Naive thymus-derived CD4-positive, alpha-beta T cell (primary cell): ENCODE results near the gene INPP5A. TPM values are rescaled to one million over a fixed set of nuclear protein-coding genes. Genes with fewer than 3 reads are reported as not detected.

Experiments used
- ATAC-seq: fragments of 150-1000 bp; cut with Tn5 transposase; 2 replicates; pipeline ENCODE4 v1.10.0; 2021; ENCODE audit warnings: mild to moderate bottlenecking, moderate library complexity
- CTCF ChIA-PET: fragments of 350-600 bp; sonication (Branson Sonifier 250); formaldehyde crosslinking; loops from one replicate; lab custom pipeline; 2021; ENCODE audit warnings: antibody characterized with exemption; lab: Charles Lee
- POLR2A ChIA-PET: fragments of 350-600 bp; sonication (Branson Sonifier 250); formaldehyde crosslinking; loops from one replicate; lab custom pipeline; 2021; ENCODE audit warnings: antibody characterized with exemption, inconsistent platforms; lab: Charles Lee
- DNase-seq, 9 donors: peaks; one replicate each; pipeline versions ENCODE4 v3.0.0 to v3.0.0-alpha.2; 2020 to 2022; ENCODE audit warnings: mixed read lengths in 1 of 9
- H3K27ac ChIP-seq: one replicate; pipeline ENCODE4 v1.7.0; 2013; ENCODE audit warnings: mild to moderate bottlenecking, low read depth, low read length, moderate library complexity
- H3K27me3 ChIP-seq, 2 donors: one replicate each; pipeline ENCODE4 v1.7.0; 2013; ENCODE audit warnings: low read length in 2 of 2, mild to moderate bottlenecking in 2 of 2, moderate library complexity in 2 of 2; ENCODE audit not compliant: control insufficient read depth in 2 of 2, insufficient read depth in 2 of 2
- H3K36me3 ChIP-seq, 3 experiments: 1 replicate in 2 of 3; 2 replicates in 1 of 3; pipeline ENCODE4 v1.7.0; 2013; ENCODE audit warnings: low read length in 3 of 3, mild to moderate bottlenecking in 3 of 3, moderate library complexity in 1 of 3; ENCODE audit not compliant: insufficient read depth in 3 of 3, control insufficient read depth in 2 of 3
- H3K4me1 ChIP-seq, 2 donors: one replicate each; pipeline ENCODE4 v1.7.0; 2013; ENCODE audit warnings: low read length in 2 of 2, mild to moderate bottlenecking in 2 of 2, moderate library complexity in 1 of 2; ENCODE audit not compliant: control insufficient read depth in 2 of 2, insufficient read depth in 2 of 2
- H3K4me3 ChIP-seq: 2 replicates; pipeline ENCODE4 v1.7.0; 2013; ENCODE audit warnings: mild to moderate bottlenecking, low read length
- H3K9me3 ChIP-seq, 3 experiments: 1 replicate in 2 of 3; 2 replicates in 1 of 3; pipeline ENCODE4 v1.7.0; 2013; ENCODE audit warnings: low read length in 3 of 3; ENCODE audit not compliant: control insufficient read depth in 2 of 3
- H3K27ac Mint-ChIP-seq, 9 donors: one replicate each; pipeline ENCODE4 v1.8.0; 2020 to 2022; ENCODE audit warnings: mixed read lengths in 9 of 9, mild to moderate bottlenecking in 8 of 9, moderate library complexity in 5 of 9, inconsistent platforms in 2 of 9
- H3K27me3 Mint-ChIP-seq, 5 donors: one replicate each; pipeline ENCODE4 v1.8.0; 2021 to 2022; ENCODE audit warnings: mixed read lengths in 5 of 5, mild to moderate bottlenecking in 1 of 5
- H3K36me3 Mint-ChIP-seq, 5 donors: one replicate each; pipeline ENCODE4 v1.8.0; 2020 to 2022; ENCODE audit warnings: mixed read lengths in 5 of 5, mild to moderate bottlenecking in 3 of 5, inconsistent platforms in 1 of 5
- H3K4me1 Mint-ChIP-seq, 7 donors: one replicate each; pipeline ENCODE4 v1.8.0; 2020 to 2022; ENCODE audit warnings: mixed read lengths in 7 of 7, mild to moderate bottlenecking in 3 of 7, inconsistent platforms in 1 of 7
- H3K4me3 Mint-ChIP-seq, 10 donors: one replicate each; pipeline ENCODE4 v1.8.0; 2020 to 2022; ENCODE audit warnings: mild to moderate bottlenecking in 10 of 10, mixed read lengths in 10 of 10, moderate library complexity in 6 of 10, inconsistent platforms in 2 of 10
- H3K9me3 Mint-ChIP-seq, 11 donors: one replicate each; pipeline ENCODE4 v1.8.0; 2020 to 2022; ENCODE audit warnings: mixed read lengths in 11 of 11, mild to moderate bottlenecking in 4 of 11, inconsistent platforms in 1 of 11, moderate library complexity in 1 of 11
- intact Hi-C, 2 donors: fragments of 100-400 bp; cut with micrococcal nuclease; formaldehyde crosslinking; loops; one replicate each; pipeline ENCODE4 v1.15.1; 2023
- polyA plus RNA-seq, 2 donors: library from polyadenylated mRNA; unstranded; fragments of 300-500 nt; fragmentation: Illumina TruSeq; gene quantifications; one replicate each; pipeline ENCODE4 v1.2.3, GENCODE V29; 2021
- total RNA-seq, 6 experiments: library from RNA in 5 of 6; stranded (reverse) in 5 of 6; gene quantifications; 1 replicate in 5 of 6; 2 replicates in 1 of 6; pipeline ENCODE4 v1.2.3 and lab custom pipeline; 2021 to 2026

Gene INPP5A
- total and polyA plus RNA-seq, 7 experiments from 2014 or later: 0.97 to 30.7 (median 25.0) TPM

DNA sequence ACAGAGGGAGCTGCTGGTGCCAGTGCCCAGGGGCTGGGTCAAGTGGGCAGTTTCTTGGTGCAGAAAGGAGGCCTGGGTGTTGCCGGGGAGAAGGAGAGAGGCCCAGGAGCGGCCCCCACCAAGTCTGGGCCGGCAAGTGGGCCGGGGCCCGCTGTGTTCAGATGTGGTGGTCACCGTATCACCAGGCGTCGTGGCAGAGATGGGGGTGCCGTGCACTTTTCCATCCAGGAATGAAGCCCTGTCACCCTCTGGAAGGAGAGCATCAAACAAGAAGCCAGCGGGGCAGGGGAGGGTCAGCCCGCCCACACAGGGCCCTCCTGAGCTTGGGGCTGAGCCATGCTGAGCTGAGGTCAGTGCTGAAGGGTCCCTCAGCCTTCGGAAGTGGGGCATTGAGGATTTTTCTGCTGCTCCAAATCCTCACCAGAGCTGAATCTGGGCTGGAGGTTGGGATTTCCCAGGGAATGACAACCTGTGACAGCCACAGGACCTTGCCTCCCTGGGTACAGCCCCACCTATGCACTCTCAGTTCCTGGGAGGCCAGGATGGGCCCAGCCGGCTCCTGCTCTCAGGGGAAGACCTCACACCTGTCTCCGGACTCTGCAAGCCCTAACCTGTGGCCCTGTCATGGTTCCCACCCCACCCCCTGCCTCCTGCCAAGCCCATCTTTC, 27.9 kb upstream of the INPP5A start:
- intact Hi-C loops: no loop called here
- ATAC-seq: no peak
- H3K27ac ChIP-seq: no peak overlapping the region
- H3K9me3 ChIP-seq: no peaks in the 10 kb centered on the region
- Mint-ChIP-seq H3K27me3 (peaks cover 0 to 3% (median 0%) of the 10 kb centered on the region in 5 donors), H3K36me3 (peaks cover 0 to 4% (median 0%) of the 10 kb centered on the region in 5 donors), H3K4me3 (no peak overlapping the region), H3K27ac (peak overlapping the region in 1 of 9 donors; percentile 51), H3K4me1 (no peaks in the 10 kb centered on the region), H3K9me3 (peaks cover 0 to 4% (median 0%) of the 10 kb centered on the region in 11 donors)
- POLR2A ChIA-PET: no interaction called here
- H3K4me3 ChIP-seq: no peak overlapping the region
- H3K27me3 ChIP-seq: no peaks in the 10 kb centered on the region
- H3K4me1 ChIP-seq: no peaks in the 10 kb centered on the region
- CTCF ChIA-PET: no interaction called here
- H3K36me3 ChIP-seq: no peaks in the 10 kb centered on the region
- DNase-seq: no peak

DNA sequence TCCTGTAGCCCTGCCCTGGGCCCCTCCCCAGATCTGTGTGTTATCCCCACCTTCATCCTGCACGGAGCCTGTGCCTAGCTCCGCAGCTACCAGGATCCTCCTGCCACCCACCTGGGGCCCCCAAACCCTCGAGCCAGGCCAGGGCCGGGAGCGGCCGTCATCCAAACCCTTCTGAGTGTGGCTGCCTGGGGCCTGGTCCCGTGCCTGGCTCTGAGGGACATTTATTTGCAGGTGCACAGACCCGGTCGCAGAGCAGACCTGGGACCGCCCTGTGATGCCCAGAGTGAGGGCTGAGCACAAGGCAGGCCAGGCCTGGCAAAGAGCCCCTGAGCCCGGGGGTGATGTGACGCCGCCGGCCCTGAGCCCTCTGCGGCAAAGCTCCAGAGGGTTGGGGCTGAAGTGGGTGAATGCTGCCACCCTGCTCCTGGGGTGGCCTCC, 27.4 kb upstream of the INPP5A start:
- intact Hi-C loops: no loop called here
- DNase-seq (no peak), ATAC-seq (no peak)
- Mint-ChIP-seq H3K9me3 (peaks cover 0 to 4% (median 0%) of the 10 kb centered on the region in 11 donors), H3K36me3 (peaks cover 0 to 4% (median 0%) of the 10 kb centered on the region in 5 donors), H3K27me3 (peaks cover 0 to 3% (median 0%) of the 10 kb centered on the region in 5 donors), H3K27ac (no peak overlapping the region), H3K4me3 (no peak overlapping the region), H3K4me1 (no peaks in the 10 kb centered on the region)
- H3K36me3 ChIP-seq: no peaks in the 10 kb centered on the region
- ChIA-PET POLR2A (no interaction called here), CTCF (no interaction called here)
- H3K27me3 ChIP-seq: no peaks in the 10 kb centered on the region
- no peaks in the 10 kb centered on the region for H3K9me3 ChIP-seq
- H3K4me1 ChIP-seq: no peaks in the 10 kb centered on the region
- H3K27ac ChIP-seq: no peak overlapping the region
- no peak overlapping the region for H3K4me3 ChIP-seq

- H3K27me3 Mint-ChIP-seq: peaks cover 0 to 3% (median 0%) of the 10 kb centered on the region in 5 donors
Measured at GRCh38 chr10:132511121-132512051, 26.2 kb upstream of the INPP5A start.

DNA sequence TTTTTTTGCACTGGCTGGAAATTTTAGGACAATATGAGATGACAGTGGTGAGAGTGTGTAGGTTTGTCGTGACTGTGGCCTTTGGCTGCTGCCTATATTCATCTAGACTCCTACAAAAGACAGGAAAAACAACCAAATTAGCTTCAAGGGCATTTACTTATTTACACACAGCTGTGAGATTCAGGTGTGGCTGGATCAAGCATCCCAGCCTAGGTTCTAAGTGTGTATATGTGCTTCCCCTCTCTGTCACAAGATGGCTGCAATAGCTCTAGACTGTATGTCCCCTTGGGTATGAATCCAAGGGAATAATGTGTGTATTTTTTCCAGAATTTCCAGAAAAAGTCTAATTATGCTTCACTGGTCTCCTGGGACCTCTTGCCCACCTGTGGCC, 25.5 kb upstream of the INPP5A start:
- peaks cover 0 to 4% (median 0%) of the 10 kb centered on the region in 5 donors for H3K36me3 Mint-ChIP-seq
- peaks cover 0 to 3% (median 0%) of the 10 kb centered on the region in 5 donors for H3K27me3 Mint-ChIP-seq
- H3K27ac ChIP-seq: no peak overlapping the region
- POLR2A ChIA-PET: no interaction called here
- no peak overlapping the region for H3K27ac Mint-ChIP-seq
- H3K4me3 Mint-ChIP-seq: no peak overlapping the region
- no peaks in the 10 kb centered on the region for H3K27me3 ChIP-seq
- peaks cover 0 to 4% (median 0%) of the 10 kb centered on the region in 11 donors for H3K9me3 Mint-ChIP-seq
- intact Hi-C loops: no loop called here
- H3K4me1 Mint-ChIP-seq: no peaks in the 10 kb centered on the region
- H3K36me3 ChIP-seq: no peaks in the 10 kb centered on the region
- ATAC-seq (no peak), DNase-seq (no peak)
- CTCF ChIA-PET: interaction anchor here (0.7 kb wide), 1 partner anchor 20 kb away, joined by 3 read pairs; no protein-coding TSS in a partner anchor
- H3K9me3 ChIP-seq: no peaks in the 10 kb centered on the region
- H3K4me3 ChIP-seq: no peak overlapping the region
- no peaks in the 10 kb centered on the region for H3K4me1 ChIP-seq

More at GRCh38 chr10:132511121-132512051, 26.2 kb upstream of the INPP5A start:
- peaks cover 0 to 4% (median 0%) of the 10 kb centered on the region in 5 donors for H3K36me3 Mint-ChIP-seq
- Histone ChIP-seq H3K36me3 (no peaks in the 10 kb centered on the region), H3K27ac (no peak overlapping the region), H3K27me3 (no peaks in the 10 kb centered on the region), H3K4me3 (no peak overlapping the region), H3K4me1 (no peaks in the 10 kb centered on the region), H3K9me3 (no peaks in the 10 kb centered on the region)
- no peak for DNase-seq
- peak; percentile 45 for ATAC-seq
- peak overlapping the region in 1 of 9 donors; percentile 13 for H3K27ac Mint-ChIP-seq
- no peaks in the 10 kb centered on the region for H3K4me1 Mint-ChIP-seq
- CTCF ChIA-PET: no interaction called here
- intact Hi-C loops: no loop called here
- POLR2A ChIA-PET: no interaction called here
- peak overlapping the region in 2 of 10 donors; percentile 14 to 24 for H3K4me3 Mint-ChIP-seq
- peaks cover 0 to 4% (median 0%) of the 10 kb centered on the region in 11 donors for H3K9me3 Mint-ChIP-seq

- ATAC-seq (no peak), DNase-seq (no peak)
- ChIA-PET CTCF (interaction anchor here (0.6 to 0.7 kb wide), 2 partner anchors 9 to 19 kb away, joined by 3 read pairs; no protein-coding TSS in a partner anchor), POLR2A (no interaction called here)
- no peak overlapping the region for H3K4me3 ChIP-seq
- no peaks in the 10 kb centered on the region for H3K4me1 Mint-ChIP-seq
- H3K36me3 Mint-ChIP-seq: peaks cover 0 to 4% (median 0%) of the 10 kb centered on the region in 5 donors
- no peak overlapping the region for H3K4me3 Mint-ChIP-seq
- H3K9me3 Mint-ChIP-seq: peaks cover 0 to 4% (median 0%) of the 10 kb centered on the region in 11 donors
- H3K9me3 ChIP-seq: no peaks in the 10 kb centered on the region
- no peaks in the 10 kb centered on the region for H3K27me3 ChIP-seq
- no peaks in the 10 kb centered on the region for H3K4me1 ChIP-seq
- H3K27me3 Mint-ChIP-seq: peaks cover 0 to 3% (median 0%) of the 10 kb centered on the region in 5 donors
- H3K27ac Mint-ChIP-seq: no peak overlapping the region
- no peaks in the 10 kb centered on the region for H3K36me3 ChIP-seq
- H3K27ac ChIP-seq: no peak overlapping the region
- intact Hi-C loops: no loop called here
Measured at GRCh38 chr10:132512693-132513345, 24.8 kb upstream of the INPP5A start.

GRCh38 chr10:132514821-132515520, 22.6 kb upstream of the INPP5A start:
- H3K4me3 Mint-ChIP-seq: no peak overlapping the region
- no peak overlapping the region for H3K27ac Mint-ChIP-seq
- no peaks in the 10 kb centered on the region for H3K4me1 ChIP-seq
- DNase-seq (no peak), ATAC-seq (no peak)
- H3K36me3 Mint-ChIP-seq: peaks cover 0 to 4% (median 0%) of the 10 kb centered on the region in 5 donors
- no peak overlapping the region for H3K27ac ChIP-seq
- ChIA-PET CTCF (no interaction called here), POLR2A (no interaction called here)
- no peaks in the 10 kb centered on the region for H3K36me3 ChIP-seq
- H3K9me3 Mint-ChIP-seq: peaks cover 0 to 4% (median 0%) of the 10 kb centered on the region in 11 donors
- H3K4me1 Mint-ChIP-seq: peaks cover 0 to 2% (median 0%) of the 10 kb centered on the region in 7 donors
- no peak overlapping the region for H3K4me3 ChIP-seq
- H3K27me3 ChIP-seq: no peaks in the 10 kb centered on the region
- no peaks in the 10 kb centered on the region for H3K9me3 ChIP-seq
- intact Hi-C loops: no loop called here
- H3K27me3 Mint-ChIP-seq: peaks cover 0 to 10% (median 0%) of the 10 kb centered on the region in 5 donors
